Effector memory CD4-positive, alpha-beta T cell (primary cell): ENCODE results near the gene TJP3.
A peak's percentile ranks its signal among the peaks of the same experiment; 100 is the strongest.

Source experiments
- DNase-seq, 3 donors: peaks; one replicate each; pipeline ENCODE4 v3.0.0-alpha.2; 2020
- H3K27ac ChIP-seq: 2 replicates; pipeline ENCODE4 v1.7.0; 2013; ENCODE audit warnings: mild to moderate bottlenecking, low read length, moderate library complexity; ENCODE audit not compliant: insufficient read depth, poor library complexity, severe bottlenecking
- H3K27me3 ChIP-seq: replicated peaks from 2 replicates; pipeline ENCODE4 v1.7.0; 2013; ENCODE audit warnings: mild to moderate bottlenecking, low read length; ENCODE audit not compliant: insufficient read depth, control insufficient read depth, poor library complexity, severe bottlenecking
- H3K36me3 ChIP-seq: 2 replicates; pipeline ENCODE4 v1.7.0; 2013; ENCODE audit warnings: mild to moderate bottlenecking, low read length, moderate library complexity; ENCODE audit not compliant: control insufficient read depth, insufficient read depth
- H3K4me1 ChIP-seq: 2 replicates; pipeline ENCODE4 v1.7.0; 2013; ENCODE audit warnings: low read length, mild to moderate bottlenecking; ENCODE audit not compliant: control insufficient read depth, insufficient read depth, poor library complexity, severe bottlenecking
- H3K4me3 ChIP-seq: 2 replicates; pipeline ENCODE4 v1.7.0; 2013; ENCODE audit warnings: low read length, low read depth, mild to moderate bottlenecking; ENCODE audit not compliant: insufficient read depth, poor library complexity, severe bottlenecking
- H3K9me3 ChIP-seq: 2 replicates; pipeline ENCODE4 v1.7.0; 2013; ENCODE audit warnings: mild to moderate bottlenecking, low read length, moderate library complexity; ENCODE audit not compliant: control insufficient read depth

TJP3 gene

GRCh38 chr19:3798137-3798536 lies 90.0 kb downstream of the TJP3 start:
- no peak overlapping the region for H3K27ac ChIP-seq
- no peaks in the 10 kb centered on the region for H3K36me3 ChIP-seq
- no peaks in the 10 kb centered on the region for H3K27me3 ChIP-seq
- no peaks in the 10 kb centered on the region for H3K9me3 ChIP-seq
- no peak overlapping the region for H3K4me3 ChIP-seq
- peak in 1 of 3 donors; percentile 28 for DNase-seq
- H3K4me1 ChIP-seq = peaks cover 12% of the 10 kb centered on the region
